ENCODE measurements around the gene CHAF1B. TPM values are rescaled to one million over a fixed set of nuclear protein-coding genes. Genes with fewer than 3 reads are reported as not detected.
"Not testable (repeated sequence)": the region's sequence is repeated elsewhere in the genome, so short reads cannot be mapped to it uniquely, and the experiment has no call there.

Gene CHAF1B
- total and polyA plus RNA-seq, 7 donors: 0.68 to 12.6 (median 8.4) TPM

- peaks cover 0 to 33% of the 10 kb centered on the region in 2 donors for H3K36me3 ChIP-seq (ENCODE audit: insufficient read depth in 1 of 2, low read depth in 1 of 2)
- no peaks in the 10 kb centered on the region for H3K9me3 ChIP-seq
- DNase-seq (no peak), ATAC-seq (no peak)
- no peaks in the 10 kb centered on the region for H3K27me3 ChIP-seq (ENCODE audit: insufficient read depth in 3 of 3, low read length in 2 of 3)
- 64 to 92% (median 68%) methylated on average over 5 of the region's 5 CpGs for WGBS, 3 donors
- H3K4me1 ChIP-seq: peaks cover 25% of the 10 kb centered on the region
- no peak overlapping the region for H3K27ac ChIP-seq
- no peak for TF ChIP-seq CTCF (IDR thresholded peaks at IDR 0.05)
- H3K4me3 ChIP-seq: no peak overlapping the region
- intact Hi-C loops (cut with DNase I): no loop called here
These were observed 12.4 kb downstream of the CHAF1B start for GRCh38 chr21:36397606-36398005.

- H3K27ac ChIP-seq; intact Hi-C loops (cut with DNase I); DNase-seq; H3K9me3 ChIP-seq; H3K4me3 ChIP-seq; H3K27me3 ChIP-seq (ENCODE audit: insufficient read depth in 3 of 3, low read length in 2 of 3); ATAC-seq: not testable (repeated sequence)
- peaks cover 0 to 47% of the 10 kb centered on the region in 2 donors for H3K36me3 ChIP-seq (ENCODE audit: insufficient read depth in 1 of 2, low read depth in 1 of 2)
- H3K4me1 ChIP-seq: peaks cover 23% of the 10 kb centered on the region
- 96 to 98% (median 97%) methylated on average over 9 of the region's 9 CpGs for WGBS, 3 donors
These were observed 14.5 kb downstream of the CHAF1B start for GRCh38 chr21:36399736-36400135.

GRCh38 chr21:36400719-36401118, 15.5 kb downstream of the CHAF1B start:
- no peak for ATAC-seq
- no peak for DNase-seq
- Histone ChIP-seq H3K9me3 (no peaks in the 10 kb centered on the region), H3K27ac (no peak overlapping the region), H3K27me3 (ENCODE audit: insufficient read depth in 3 of 3, low read length in 2 of 3) (no peaks in the 10 kb centered on the region), H3K4me1 (peaks cover 13% of the 10 kb centered on the region), H3K4me3 (no peak overlapping the region), H3K36me3 (ENCODE audit: insufficient read depth in 1 of 2, low read depth in 1 of 2) (peaks cover 0 to 53% of the 10 kb centered on the region in 2 donors)
- TF ChIP-seq CTCF (IDR thresholded peaks at IDR 0.05): no peak
- intact Hi-C loops (cut with DNase I): no loop called here
- 78 to 89% (median 78%) methylated on average over 8 of the region's 8 CpGs for WGBS, 3 donors

GRCh38 chr21:36402339-36402738, 17.1 kb downstream of the CHAF1B start:
- Histone ChIP-seq H3K9me3 (no peaks in the 10 kb centered on the region), H3K27me3 (ENCODE audit: insufficient read depth in 3 of 3, low read length in 2 of 3) (no peaks in the 10 kb centered on the region), H3K4me3 (no peak overlapping the region), H3K4me1 (no peaks in the 10 kb centered on the region), H3K36me3 (ENCODE audit: insufficient read depth in 1 of 2, low read depth in 1 of 2) (peaks cover 0 to 68% of the 10 kb centered on the region in 2 donors), H3K27ac (no peak overlapping the region)
- no peak for DNase-seq
- ATAC-seq: no peak
- TF ChIP-seq CTCF (IDR thresholded peaks at IDR 0.05): no peak
- intact Hi-C loops (cut with DNase I): no loop called here
- WGBS, 3 donors: 96 to 98% (median 98%) methylated on average over 1 of the region's 1 CpG

- H3K4me3 ChIP-seq: no peak overlapping the region
- no peaks in the 10 kb centered on the region for H3K4me1 ChIP-seq
- ATAC-seq: peak in 3 of 4 donors; percentile 42 to 70 (median 53)
- DNase-seq: no peak
- TF ChIP-seq CTCF (IDR thresholded peaks at IDR 0.05): no peak
- H3K27ac ChIP-seq: no peak overlapping the region
- 83 to 87% (median 83%) methylated on average over 5 of the region's 5 CpGs for WGBS, 3 donors
- intact Hi-C loops (cut with DNase I): no loop called here
- H3K9me3 ChIP-seq: no peaks in the 10 kb centered on the region
- peaks cover 0 to 75% of the 10 kb centered on the region in 2 donors for H3K36me3 ChIP-seq (ENCODE audit: insufficient read depth in 1 of 2, low read depth in 1 of 2)
- H3K27me3 ChIP-seq (ENCODE audit: insufficient read depth in 3 of 3, low read length in 2 of 3): no peaks in the 10 kb centered on the region
These were observed 18.5 kb downstream of the CHAF1B start for GRCh38 chr21:36403713-36404112.

All from psoas muscle (tissue), 8 donors.